Measurements from ENCODE around the gene CEP152.

CEP152 gene

DNA sequence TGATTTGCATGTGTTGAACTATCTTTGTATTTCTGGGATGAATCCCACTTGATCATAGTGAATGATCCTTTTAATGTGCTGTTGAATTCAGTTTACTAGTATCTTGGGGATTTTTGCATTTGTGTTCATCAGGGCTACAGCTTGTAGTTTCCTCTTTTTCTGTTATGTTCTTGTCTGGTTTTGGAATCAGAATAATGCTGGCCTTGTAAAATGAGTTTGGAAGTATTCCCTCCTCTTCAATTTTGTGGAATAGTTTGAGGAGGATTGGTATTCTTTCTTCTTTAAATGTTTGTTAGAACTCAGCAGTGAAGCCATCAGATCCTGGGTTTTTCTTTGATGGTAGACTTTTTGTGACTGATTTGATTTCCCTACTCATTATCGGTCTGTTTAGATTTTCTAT is 102.2 kb downstream of the CEP152 start:
- Mint-ChIP-seq H3K27ac (no peak overlapping the region), H3K36me3 (ENCODE audit: low read depth) (peaks cover 5% of the 10 kb centered on the region), H3K4me3 (no peak overlapping the region), H3K9me3 (peaks cover 30% of the 10 kb centered on the region), H3K4me1 (no peaks in the 10 kb centered on the region), H3K27me3 (ENCODE audit: low read depth, poor library complexity) (peaks cover 6% of the 10 kb centered on the region)
- TF ChIP-seq, protein P1, sequence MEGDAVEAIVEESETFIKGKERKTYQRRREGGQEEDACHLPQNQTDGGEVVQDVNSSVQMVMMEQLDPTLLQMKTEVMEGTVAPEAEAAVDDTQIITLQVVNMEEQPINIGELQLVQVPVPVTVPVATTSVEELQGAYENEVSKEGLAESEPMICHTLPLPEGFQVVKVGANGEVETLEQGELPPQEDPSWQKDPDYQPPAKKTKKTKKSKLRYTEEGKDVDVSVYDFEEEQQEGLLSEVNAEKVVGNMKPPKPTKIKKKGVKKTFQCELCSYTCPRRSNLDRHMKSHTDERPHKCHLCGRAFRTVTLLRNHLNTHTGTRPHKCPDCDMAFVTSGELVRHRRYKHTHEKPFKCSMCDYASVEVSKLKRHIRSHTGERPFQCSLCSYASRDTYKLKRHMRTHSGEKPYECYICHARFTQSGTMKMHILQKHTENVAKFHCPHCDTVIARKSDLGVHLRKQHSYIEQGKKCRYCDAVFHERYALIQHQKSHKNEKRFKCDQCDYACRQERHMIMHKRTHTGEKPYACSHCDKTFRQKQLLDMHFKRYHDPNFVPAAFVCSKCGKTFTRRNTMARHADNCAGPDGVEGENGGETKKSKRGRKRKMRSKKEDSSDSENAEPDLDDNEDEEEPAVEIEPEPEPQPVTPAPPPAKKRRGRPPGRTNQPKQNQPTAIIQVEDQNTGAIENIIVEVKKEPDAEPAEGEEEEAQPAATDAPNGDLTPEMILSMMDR (IDR thresholded peaks at IDR 0.05), result no peak
- no peak for DNase-seq

DNA sequence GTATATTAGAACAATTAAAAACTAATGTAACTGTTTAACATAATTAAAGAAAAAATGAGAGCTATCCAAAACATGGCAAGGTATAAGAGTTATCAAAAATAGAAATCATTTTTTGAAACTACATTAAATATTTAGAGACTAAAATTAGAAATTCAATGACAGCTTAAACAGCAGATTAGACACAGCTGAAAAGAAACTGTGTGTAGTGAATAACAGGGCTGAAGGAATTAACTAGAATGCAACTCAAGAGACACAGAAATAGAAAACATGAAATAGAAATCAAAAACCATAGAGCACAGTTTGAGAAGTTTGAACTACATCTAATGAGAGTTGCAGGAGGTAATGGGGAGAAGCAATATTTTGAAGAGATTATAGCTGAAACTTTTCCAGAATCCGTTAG is 105.5 kb downstream of the CEP152 start:
- no peak for DNase-seq
- Mint-ChIP-seq H3K4me1 (no peaks in the 10 kb centered on the region), H3K4me3 (no peak overlapping the region), H3K36me3 (ENCODE audit: low read depth) (peaks cover 5% of the 10 kb centered on the region), H3K9me3 (peaks cover 30% of the 10 kb centered on the region), H3K27me3 (ENCODE audit: low read depth, poor library complexity) (peaks cover 6% of the 10 kb centered on the region), H3K27ac (no peak overlapping the region)
- TF ChIP-seq, protein P1 (IDR thresholded peaks at IDR 0.05), result no peak

DNA sequence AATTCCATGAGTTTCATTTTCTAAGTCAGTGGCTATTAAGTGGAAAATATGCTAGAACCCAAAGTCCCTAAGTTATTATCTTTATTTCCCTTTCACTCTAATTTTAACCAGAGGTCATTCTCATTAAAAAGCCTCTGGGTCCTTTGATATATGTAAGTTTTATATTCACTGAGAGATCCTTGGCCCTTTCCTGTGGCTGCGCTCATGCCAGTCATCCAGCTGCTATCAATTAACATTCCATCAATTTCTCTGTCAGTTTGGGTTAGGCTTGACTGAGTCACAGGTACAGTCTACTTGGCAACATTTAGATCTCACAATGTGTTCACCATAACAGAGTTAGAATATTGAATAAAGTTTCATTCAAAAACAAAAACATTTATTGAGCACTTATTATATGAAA is 107.3 kb downstream of the CEP152 start:
- no peak overlapping the region for H3K4me3 Mint-ChIP-seq
- no peak overlapping the region for H3K27ac Mint-ChIP-seq
- H3K4me1 Mint-ChIP-seq, result no peaks in the 10 kb centered on the region
- H3K9me3 Mint-ChIP-seq, result peaks cover 30% of the 10 kb centered on the region
- no peak for DNase-seq
- H3K36me3 Mint-ChIP-seq (ENCODE audit: low read depth), result peaks cover 5% of the 10 kb centered on the region
- H3K27me3 Mint-ChIP-seq (ENCODE audit: low read depth, poor library complexity), result peaks cover 6% of the 10 kb centered on the region
- TF ChIP-seq, protein P1 (IDR thresholded peaks at IDR 0.05), result no peak

DNA sequence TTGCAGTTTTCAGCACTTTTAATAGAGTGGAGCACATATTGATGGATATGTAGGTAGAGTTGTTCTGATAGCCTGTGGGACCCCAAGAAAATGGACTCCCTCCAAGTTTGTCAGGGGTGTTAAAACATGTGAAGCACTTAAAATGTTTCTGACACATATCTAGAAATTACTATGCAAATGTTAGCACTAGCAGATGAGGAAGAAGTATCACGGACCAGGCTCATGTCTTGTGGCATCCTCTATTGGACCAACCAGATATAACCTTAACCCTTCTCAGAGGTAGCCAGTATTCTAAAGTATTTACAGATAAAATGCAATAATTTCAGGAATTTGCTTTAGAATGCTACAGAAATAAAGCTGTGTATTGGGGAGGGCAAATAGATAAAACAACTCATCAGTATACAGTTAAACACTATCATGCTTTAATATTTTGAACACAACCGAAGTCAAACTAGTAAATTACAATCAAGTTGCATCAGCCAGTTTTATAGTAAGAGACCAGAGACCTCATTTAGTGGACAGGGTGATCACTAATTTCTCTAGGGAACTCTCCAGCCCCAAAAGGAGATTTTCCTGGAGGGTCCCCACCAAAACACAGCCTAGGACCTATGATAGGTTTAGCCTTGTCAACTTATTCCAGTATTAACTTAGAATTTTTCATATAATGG is 108.2 kb downstream of the CEP152 start:
- DNase-seq, result no peak
- H3K4me3 Mint-ChIP-seq, result no peak overlapping the region
- H3K27me3 Mint-ChIP-seq (ENCODE audit: low read depth, poor library complexity), result peaks cover 6% of the 10 kb centered on the region
- no peaks in the 10 kb centered on the region for H3K4me1 Mint-ChIP-seq
- H3K9me3 Mint-ChIP-seq, result peaks cover 30% of the 10 kb centered on the region
- TF ChIP-seq, protein P1 (IDR thresholded peaks at IDR 0.05), result no peak
- H3K36me3 Mint-ChIP-seq (ENCODE audit: low read depth), result peaks cover 5% of the 10 kb centered on the region
- H3K27ac Mint-ChIP-seq, result no peak overlapping the region

DNA sequence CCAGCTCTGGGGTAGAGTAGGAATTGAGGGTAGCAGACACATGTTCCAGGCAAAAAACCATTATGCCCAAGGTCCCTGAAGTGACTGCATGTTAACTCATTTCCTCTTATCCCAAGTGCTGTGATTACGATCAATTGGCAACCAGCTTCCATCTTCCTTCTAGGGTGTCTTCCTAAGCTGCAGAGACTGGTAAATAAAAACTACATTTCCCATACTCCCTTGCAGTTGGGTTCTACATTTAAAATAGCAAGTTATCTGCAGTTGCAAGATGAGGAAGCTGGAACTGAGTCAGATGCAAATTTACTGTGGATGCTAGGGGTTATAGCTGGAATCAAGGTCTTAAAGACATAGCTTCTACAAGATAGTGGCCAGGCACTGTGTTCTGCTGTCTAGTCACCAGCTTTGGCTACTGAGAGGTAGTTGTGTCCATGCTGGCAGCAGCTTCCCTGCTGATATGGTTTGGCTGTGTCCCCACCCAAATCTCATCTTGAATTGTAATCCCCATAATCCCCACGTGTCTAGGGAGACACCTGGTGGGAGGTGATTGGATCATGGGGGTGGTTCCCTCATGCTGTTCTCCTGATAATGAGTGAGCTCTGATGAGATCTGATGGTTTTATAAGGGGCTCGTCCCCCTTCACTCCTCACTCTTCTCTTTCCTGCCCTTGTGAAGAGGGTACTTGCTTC is 114.1 kb downstream of the CEP152 start:
- peak overlapping the region; percentile 47 for H3K27ac Mint-ChIP-seq
- H3K27me3 Mint-ChIP-seq (ENCODE audit: low read depth, poor library complexity), result peaks cover 2% of the 10 kb centered on the region
- no peaks in the 10 kb centered on the region for H3K4me1 Mint-ChIP-seq
- H3K9me3 Mint-ChIP-seq, result no peaks in the 10 kb centered on the region
- DNase-seq, result no peak
- TF ChIP-seq, protein P1 (IDR thresholded peaks at IDR 0.05), result no peak
- no peaks in the 10 kb centered on the region for H3K36me3 Mint-ChIP-seq (ENCODE audit: low read depth)
- H3K4me3 Mint-ChIP-seq, result no peak overlapping the region

All from nephron progenitor cell (in vitro differentiated cells).